ENCODE data around the gene MAP4K4. TPM values are rescaled to one million over a fixed set of nuclear protein-coding genes. Genes with fewer than 3 reads are reported as not detected.

The MAP4K4 gene
- total RNA-seq, 1 donor from 2014 or later: 91.9 TPM

DNA sequence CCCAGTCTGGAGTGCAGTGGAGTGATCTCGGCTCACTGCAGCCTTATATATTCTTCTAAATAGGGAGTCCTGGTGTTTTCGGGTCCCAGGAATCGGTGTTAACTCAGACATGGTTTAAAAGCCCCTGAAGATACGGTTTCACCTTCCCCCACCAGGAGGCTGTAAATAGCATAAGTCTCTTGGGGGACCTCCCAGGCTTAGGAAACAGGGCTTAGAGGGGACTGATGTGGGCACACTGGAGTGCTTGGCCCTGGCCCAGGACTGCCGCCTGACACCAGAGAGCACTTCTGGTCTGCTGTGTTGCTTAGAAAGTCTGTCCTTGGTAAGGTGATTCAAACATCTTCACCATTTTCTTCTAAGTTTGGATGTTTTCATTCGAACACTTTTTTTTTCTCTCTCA, 39.7 kb upstream of the MAP4K4 start:
- H3K79me2 ChIP-seq (ENCODE audit: low read depth): no peaks in the 10 kb centered on the region
- H3K9ac ChIP-seq: no peak overlapping the region
- Mint-ChIP-seq H3K27me3 (ENCODE audit: insufficient read depth, low read depth) (peaks cover 2% of the 10 kb centered on the region), H3K36me3 (no peaks in the 10 kb centered on the region), H3K27ac (no peak overlapping the region), H3K4me1 (no peaks in the 10 kb centered on the region), H3K4me3 (no peak overlapping the region), H3K9me3 (no peaks in the 10 kb centered on the region)
- peak; percentile 6 for DNase-seq (ENCODE audit: low spot score)
- H3F3A ChIP-seq (ENCODE audit: low read depth): no peaks in the 10 kb centered on the region
- H3K36me3 ChIP-seq: no peaks in the 10 kb centered on the region
- no peaks in the 10 kb centered on the region for H3K27me3 ChIP-seq
- H2AFZ ChIP-seq (replicated peaks): no peak overlapping the region
- no peak overlapping the region for H3K27ac ChIP-seq
- no peaks in the 10 kb centered on the region for H4K20me1 ChIP-seq (ENCODE audit: low read depth)
- no peak overlapping the region for H3K4me2 ChIP-seq
- no peak overlapping the region for H3K4me3 ChIP-seq
- H3K9me3 ChIP-seq (ENCODE audit: low read depth): no peaks in the 10 kb centered on the region
- H3K4me1 ChIP-seq: no peaks in the 10 kb centered on the region
- TF ChIP-seq, protein P1, sequence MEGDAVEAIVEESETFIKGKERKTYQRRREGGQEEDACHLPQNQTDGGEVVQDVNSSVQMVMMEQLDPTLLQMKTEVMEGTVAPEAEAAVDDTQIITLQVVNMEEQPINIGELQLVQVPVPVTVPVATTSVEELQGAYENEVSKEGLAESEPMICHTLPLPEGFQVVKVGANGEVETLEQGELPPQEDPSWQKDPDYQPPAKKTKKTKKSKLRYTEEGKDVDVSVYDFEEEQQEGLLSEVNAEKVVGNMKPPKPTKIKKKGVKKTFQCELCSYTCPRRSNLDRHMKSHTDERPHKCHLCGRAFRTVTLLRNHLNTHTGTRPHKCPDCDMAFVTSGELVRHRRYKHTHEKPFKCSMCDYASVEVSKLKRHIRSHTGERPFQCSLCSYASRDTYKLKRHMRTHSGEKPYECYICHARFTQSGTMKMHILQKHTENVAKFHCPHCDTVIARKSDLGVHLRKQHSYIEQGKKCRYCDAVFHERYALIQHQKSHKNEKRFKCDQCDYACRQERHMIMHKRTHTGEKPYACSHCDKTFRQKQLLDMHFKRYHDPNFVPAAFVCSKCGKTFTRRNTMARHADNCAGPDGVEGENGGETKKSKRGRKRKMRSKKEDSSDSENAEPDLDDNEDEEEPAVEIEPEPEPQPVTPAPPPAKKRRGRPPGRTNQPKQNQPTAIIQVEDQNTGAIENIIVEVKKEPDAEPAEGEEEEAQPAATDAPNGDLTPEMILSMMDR (IDR thresholded peaks at IDR 0.05): no peak
- no peak for TF ChIP-seq EZH2 (IDR thresholded peaks at IDR 0.05)
- no peak for TF ChIP-seq EZH2phosphoT487 (IDR thresholded peaks at IDR 0.05)

DNA sequence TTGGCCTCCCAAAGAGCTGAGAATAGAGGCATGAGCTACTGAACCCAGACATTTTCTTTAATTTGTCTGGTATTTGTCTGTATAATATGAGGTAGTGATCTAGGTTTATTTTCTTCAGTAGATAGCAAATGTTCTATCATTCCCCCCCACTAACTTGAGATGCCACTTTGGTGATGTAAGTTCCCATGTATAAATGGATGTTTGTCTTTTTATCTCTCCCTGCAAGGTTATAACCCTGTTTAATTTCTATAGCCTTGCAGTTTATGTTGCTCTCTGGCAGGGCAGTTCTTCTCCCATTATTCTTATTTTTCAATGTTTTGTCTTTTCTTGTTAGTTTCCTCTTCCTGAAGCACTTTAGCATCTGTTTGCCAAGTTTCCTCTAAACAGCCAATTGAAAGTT, 39.1 kb upstream of the MAP4K4 start:
- DNase-seq (ENCODE audit: low spot score): no peak
- no peaks in the 10 kb centered on the region for H3K4me1 Mint-ChIP-seq
- H3K4me3 ChIP-seq: no peak overlapping the region
- no peak overlapping the region for H3K9ac ChIP-seq
- no peak overlapping the region for H3K4me3 Mint-ChIP-seq
- H4K20me1 ChIP-seq (ENCODE audit: low read depth): no peaks in the 10 kb centered on the region
- H3K9me3 ChIP-seq (ENCODE audit: low read depth): no peaks in the 10 kb centered on the region
- no peaks in the 10 kb centered on the region for H3F3A ChIP-seq (ENCODE audit: low read depth)
- no peak overlapping the region for H3K27ac Mint-ChIP-seq
- H3K4me2 ChIP-seq: no peak overlapping the region
- H3K9me3 Mint-ChIP-seq: no peaks in the 10 kb centered on the region
- TF ChIP-seq, protein P1 (IDR thresholded peaks at IDR 0.05): no peak
- no peak for TF ChIP-seq EZH2phosphoT487 (IDR thresholded peaks at IDR 0.05)
- TF ChIP-seq EZH2 (IDR thresholded peaks at IDR 0.05): no peak
- H3K4me1 ChIP-seq: no peaks in the 10 kb centered on the region
- no peak overlapping the region for H2AFZ ChIP-seq (replicated peaks)
- no peaks in the 10 kb centered on the region for H3K79me2 ChIP-seq (ENCODE audit: low read depth)
- H3K36me3 ChIP-seq: no peaks in the 10 kb centered on the region
- no peaks in the 10 kb centered on the region for H3K27me3 ChIP-seq
- peaks cover 2% of the 10 kb centered on the region for H3K27me3 Mint-ChIP-seq (ENCODE audit: insufficient read depth, low read depth)
- H3K27ac ChIP-seq: no peak overlapping the region
- H3K36me3 Mint-ChIP-seq: no peaks in the 10 kb centered on the region

DNA sequence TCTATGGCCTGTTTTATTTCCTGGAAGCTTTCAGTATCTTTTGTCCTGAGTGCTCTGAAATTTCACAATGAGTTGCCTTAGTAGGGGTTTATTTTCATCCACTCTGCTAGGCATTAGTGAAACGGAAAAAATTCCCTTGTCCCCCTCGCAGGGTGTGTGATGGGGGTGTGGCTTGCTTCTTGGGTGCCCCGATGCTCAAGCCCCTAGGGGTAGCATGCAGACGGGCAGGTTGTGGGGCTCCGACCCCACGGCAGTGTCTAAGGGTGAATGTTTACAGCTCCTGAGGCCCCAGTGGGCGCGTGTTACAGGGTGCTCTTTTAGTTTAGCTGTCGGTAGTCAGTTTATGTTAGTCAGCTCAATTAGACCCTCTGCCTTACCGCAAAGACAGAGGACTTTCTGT, 32.2 kb upstream of the MAP4K4 start:
- Histone ChIP-seq H3K36me3 (no peaks in the 10 kb centered on the region), H2AFZ (replicated peaks) (peak overlapping the region; percentile 22), H3K4me3 (no peak overlapping the region), H3K4me2 (no peak overlapping the region), H3K9ac (no peak overlapping the region), H3K27ac (no peak overlapping the region), H3K9me3 (ENCODE audit: low read depth) (no peaks in the 10 kb centered on the region), H3K79me2 (ENCODE audit: low read depth) (no peaks in the 10 kb centered on the region), H3F3A (ENCODE audit: low read depth) (no peaks in the 10 kb centered on the region), H3K27me3 (no peaks in the 10 kb centered on the region), H4K20me1 (ENCODE audit: low read depth) (no peaks in the 10 kb centered on the region), H3K4me1 (no peaks in the 10 kb centered on the region)
- H3K27me3 Mint-ChIP-seq (ENCODE audit: insufficient read depth, low read depth): no peaks in the 10 kb centered on the region
- H3K27ac Mint-ChIP-seq: no peak overlapping the region
- peaks cover 4% of the 10 kb centered on the region for H3K4me1 Mint-ChIP-seq
- DNase-seq (ENCODE audit: low spot score): no peak
- H3K9me3 Mint-ChIP-seq: peaks cover 4% of the 10 kb centered on the region
- H3K36me3 Mint-ChIP-seq: no peaks in the 10 kb centered on the region
- H3K4me3 Mint-ChIP-seq: no peak overlapping the region
- TF ChIP-seq EZH2phosphoT487 (IDR thresholded peaks at IDR 0.05): no peak
- TF ChIP-seq, protein P1 (IDR thresholded peaks at IDR 0.05): no peak
- TF ChIP-seq EZH2 (IDR thresholded peaks at IDR 0.05): no peak

Data from neural progenitor cell (in vitro differentiated cells).